ENCODE measurements around the gene RETNLB.

Gene RETNLB

GRCh38 chr3:108757404-108757982, at the start of gene RETNLB:
Gene RETNLB (minus strand): TSS chr3:108757410. CDS start chr3:108757185, 225 bp downstream.
- DNase-seq = no peak

GRCh38 chr3:108806316-108806715, 49.1 kb upstream of the RETNLB start:
- no peak for DNase-seq

DNA sequence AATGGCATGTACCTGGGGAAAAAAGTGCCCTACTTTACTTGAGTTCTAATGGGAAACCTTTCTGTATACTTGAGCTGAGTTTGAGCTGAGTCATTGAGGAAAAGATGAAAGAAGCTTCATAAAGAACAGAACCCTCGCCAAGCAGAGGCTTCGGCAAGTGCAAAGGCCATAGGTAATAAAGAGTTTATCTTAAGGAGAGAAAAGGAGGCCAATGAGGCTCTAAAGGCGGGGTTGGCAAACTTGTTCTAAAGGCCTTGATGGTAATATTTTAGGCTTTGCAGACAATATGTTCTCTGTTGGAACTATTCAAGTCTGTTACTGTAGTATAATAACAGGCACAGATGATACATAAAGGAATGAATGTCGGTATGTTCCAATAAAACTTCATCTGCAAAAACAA, 47.8 kb upstream of the RETNLB start:
- no peak for DNase-seq

- DNase-seq = no peak
These were observed 47.2 kb upstream of the RETNLB start for GRCh38 chr3:108804437-108804836.

DNA sequence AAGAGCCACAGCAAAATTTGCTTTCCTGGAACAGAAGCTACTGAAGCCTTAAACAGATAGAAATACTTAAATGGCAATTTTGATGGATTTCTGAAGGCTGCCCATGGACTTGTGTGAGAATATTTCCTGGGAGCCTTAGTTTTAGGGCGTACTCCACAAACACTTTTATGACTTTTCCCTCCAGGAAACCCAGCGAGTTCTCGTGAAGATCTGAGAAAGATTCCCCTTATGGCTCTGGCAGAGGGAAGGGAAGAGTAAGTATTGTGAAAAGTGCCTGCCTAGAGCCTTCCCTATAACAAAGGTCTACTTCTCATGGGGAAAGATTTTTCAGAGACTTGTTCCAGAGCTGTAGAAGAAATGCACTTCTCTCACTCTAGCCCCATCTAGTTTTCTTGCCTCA, 34.3 kb upstream of the RETNLB start:
- DNase-seq = no peak

DNA sequence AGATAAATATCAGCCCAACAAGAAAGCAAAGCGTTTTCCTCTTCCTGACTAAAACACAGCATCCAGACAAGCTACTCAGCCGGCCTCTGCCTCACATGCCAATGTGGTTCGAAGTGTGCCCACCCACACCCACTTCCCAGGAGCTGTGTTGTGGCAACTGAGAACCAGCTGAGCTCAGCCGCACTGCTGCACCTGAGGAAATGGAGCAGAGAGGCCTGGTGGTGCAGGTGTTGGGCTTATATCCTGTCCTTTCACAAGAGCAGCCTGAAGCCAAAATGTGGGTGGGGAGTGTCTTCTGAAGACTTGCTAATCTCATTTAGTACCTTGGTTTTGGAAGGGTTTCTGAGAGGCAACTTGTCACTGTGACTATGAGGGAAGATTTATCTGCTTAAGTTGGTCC, 23.0 kb upstream of the RETNLB start:
- peak; percentile 63 for DNase-seq

DNA sequence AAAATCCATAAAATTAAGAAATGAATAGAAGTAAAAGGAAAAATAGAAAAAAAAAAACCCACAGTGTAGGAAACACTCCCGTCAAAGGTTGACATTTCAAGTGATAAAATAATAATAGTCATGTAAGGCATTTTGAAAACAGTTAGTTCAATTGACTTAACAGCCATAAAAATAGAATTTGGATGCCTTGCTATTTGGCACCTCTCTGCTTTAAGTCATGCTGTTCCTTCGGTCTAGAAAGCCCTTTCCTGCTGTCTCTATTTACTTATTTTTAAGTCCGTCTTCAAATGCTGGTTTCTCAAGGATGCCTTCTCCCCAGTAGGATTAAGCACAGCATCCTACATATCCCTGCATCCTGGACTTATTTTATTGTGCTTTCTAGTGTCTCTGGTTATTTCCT, 22.3 kb upstream of the RETNLB start:
- DNase-seq = no peak

GRCh38 chr3:108775649-108776048, 18.4 kb upstream of the RETNLB start:
- DNase-seq = no peak

- no peak for DNase-seq
These were observed 10.0 kb upstream of the RETNLB start for GRCh38 chr3:108767253-108767652.

- DNase-seq = no peak
These were observed 1.5 kb downstream of the RETNLB start for GRCh38 chr3:108755686-108756085.

DNA sequence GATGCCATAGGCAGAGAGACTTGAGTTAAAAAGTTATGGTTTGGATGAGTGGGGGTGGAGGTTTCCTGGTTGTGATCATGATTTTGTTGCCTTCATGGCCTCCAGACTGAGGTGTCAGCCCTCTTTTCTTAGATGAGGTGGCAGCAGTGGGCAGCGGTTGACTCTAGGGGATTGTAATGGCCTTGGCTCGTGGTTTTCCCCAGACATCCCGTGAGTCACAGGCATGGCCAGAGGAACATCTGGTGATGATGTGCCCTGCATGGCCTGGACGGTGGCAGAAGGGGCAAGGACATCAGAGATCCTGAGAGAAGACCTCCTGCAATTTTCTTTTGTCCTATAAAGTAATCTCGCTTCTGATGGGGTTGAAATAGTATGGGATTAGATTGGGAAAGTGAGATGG, 12.4 kb downstream of the RETNLB start:
- no peak for DNase-seq

DNA sequence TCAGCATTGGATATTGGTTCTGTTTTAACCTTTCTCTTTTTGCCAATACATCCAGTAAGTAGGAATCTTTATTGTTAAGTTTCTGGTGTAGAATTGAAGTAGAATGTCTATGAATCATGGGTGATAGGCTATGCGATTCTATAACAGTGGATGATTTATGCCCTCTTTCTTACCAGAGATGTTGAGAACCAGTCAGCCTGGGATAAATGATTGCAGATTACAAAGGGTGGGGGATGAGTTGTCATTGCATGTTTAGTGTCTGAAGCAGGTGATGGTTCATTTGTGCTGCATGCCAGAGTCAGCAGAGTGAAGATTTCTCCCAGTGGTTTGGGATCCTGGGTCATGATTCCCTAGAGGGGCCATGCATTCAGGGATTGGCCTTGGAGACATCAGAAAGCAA, 14.3 kb downstream of the RETNLB start:
- no peak for DNase-seq

GRCh38 chr3:108736821-108737220, 20.4 kb downstream of the RETNLB start:
- DNase-seq = no peak

DNA sequence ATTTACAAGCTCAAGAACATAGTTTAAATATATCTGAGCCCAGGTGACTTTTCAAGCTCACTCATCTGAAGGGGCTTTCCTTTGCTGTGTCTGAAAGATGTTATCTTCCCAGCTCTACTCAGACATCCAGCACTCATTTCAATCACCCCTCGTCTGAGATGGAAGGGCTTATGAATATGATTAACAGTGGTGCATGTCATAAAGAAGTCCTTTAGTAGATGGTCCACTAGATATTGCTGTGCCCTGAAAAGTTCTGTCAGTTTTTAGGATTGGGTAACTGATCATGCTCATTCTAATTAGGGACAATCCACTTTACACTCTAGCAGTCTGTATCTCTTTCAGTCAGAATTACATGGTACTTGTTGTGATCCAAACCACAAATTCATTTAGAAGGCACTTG, 28.3 kb downstream of the RETNLB start:
- no peak for DNase-seq

DNA sequence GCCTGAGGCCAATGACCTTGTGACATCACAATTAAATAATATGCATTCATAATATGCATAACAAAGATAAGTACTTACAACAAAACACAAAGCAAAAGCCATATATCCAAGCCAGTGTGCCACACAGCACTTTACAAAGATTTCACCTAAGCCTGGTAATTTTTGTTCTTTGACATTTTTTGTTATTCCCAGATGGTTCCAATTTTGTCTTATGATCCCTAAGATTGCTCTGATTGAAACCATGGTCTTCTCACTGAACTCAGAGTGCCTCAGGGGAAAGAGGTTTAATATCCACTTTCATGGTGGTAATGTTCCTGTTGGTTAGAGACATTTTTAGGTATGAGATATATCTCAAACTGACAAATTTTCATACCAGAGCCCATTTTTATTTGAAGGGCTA, 29.1 kb downstream of the RETNLB start:
- no peak for DNase-seq

- no peak for DNase-seq
These were observed 33.1 kb downstream of the RETNLB start for GRCh38 chr3:108724101-108724500.

- DNase-seq = no peak
These were observed 34.5 kb downstream of the RETNLB start for GRCh38 chr3:108722724-108723123.

DNA sequence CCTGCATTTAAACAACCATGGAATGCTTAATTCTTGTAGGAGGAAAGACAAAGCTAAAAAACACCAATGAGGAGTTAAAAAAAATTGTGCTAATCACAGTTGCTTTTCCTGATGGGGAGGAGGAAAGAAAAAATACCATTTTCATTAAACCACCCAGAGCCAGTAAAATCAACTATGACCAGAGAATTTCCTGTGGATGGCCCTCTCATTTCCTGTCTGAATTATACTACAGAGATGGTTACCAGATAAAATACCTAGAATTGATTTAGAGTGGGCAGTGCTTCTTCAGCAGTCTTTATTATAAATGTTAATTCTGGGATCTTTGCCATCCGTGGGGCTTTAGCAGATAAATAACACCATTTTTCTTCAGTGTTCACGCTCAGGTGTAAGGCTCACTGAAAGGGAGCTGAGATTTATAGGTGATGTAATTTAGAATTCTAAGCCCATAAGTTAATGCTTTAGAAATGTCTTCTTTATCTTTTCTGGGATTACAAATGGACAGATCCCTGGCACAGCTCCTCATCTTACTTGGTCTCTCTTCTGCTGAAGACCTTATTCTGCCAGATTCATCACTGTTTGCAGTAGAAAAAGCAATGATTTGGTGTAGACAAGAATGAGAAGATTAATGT, 37.9 kb downstream of the RETNLB start:
- DNase-seq = no peak

- no peak for DNase-seq
These were observed 38.8 kb downstream of the RETNLB start for GRCh38 chr3:108718454-108718853.

- DNase-seq = no peak
These were observed 43.4 kb downstream of the RETNLB start for GRCh38 chr3:108713816-108714215.

DNA sequence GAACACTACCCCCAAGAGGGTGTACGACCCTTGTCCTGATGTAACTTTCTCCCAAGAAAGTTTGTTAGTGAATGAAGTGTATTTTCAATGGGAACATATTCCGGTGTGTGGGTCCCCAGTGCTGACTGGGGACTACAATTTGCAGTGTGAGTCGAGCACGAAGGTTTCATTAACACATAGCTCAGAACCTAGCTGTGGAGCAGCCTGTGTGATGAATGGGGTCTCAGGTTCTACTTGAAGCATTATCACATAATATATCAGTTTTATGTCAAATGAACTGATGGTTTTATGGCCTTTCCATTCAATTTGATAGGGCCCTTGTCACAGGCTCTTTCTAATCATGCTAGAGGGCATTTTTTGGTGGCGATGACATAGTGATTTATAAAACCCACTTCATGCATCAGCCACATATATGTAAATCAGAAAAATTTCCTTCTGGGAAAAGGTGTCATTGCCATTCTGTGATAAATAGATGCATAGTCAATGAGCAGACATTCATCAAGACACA, 44.1 kb downstream of the RETNLB start:
- DNase-seq = no peak
